HG02970 (cell line): ENCODE data around the gene BUB3.
A peak's percentile ranks its signal among the peaks of the same experiment; 100 is the strongest.

ENCODE experiments used
- ATAC-seq: cut with Tn5 transposase; IDR thresholded peaks from one replicate; pipeline ENCODE4 v1.9.1; 2021; ENCODE audit warnings: mild to moderate bottlenecking, moderate library complexity, moderate number of reproducible peaks; ENCODE audit not compliant: unreplicated experiment, low FRiP score

Gene BUB3, protein sequence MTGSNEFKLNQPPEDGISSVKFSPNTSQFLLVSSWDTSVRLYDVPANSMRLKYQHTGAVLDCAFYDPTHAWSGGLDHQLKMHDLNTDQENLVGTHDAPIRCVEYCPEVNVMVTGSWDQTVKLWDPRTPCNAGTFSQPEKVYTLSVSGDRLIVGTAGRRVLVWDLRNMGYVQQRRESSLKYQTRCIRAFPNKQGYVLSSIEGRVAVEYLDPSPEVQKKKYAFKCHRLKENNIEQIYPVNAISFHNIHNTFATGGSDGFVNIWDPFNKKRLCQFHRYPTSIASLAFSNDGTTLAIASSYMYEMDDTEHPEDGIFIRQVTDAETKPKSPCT

DNA sequence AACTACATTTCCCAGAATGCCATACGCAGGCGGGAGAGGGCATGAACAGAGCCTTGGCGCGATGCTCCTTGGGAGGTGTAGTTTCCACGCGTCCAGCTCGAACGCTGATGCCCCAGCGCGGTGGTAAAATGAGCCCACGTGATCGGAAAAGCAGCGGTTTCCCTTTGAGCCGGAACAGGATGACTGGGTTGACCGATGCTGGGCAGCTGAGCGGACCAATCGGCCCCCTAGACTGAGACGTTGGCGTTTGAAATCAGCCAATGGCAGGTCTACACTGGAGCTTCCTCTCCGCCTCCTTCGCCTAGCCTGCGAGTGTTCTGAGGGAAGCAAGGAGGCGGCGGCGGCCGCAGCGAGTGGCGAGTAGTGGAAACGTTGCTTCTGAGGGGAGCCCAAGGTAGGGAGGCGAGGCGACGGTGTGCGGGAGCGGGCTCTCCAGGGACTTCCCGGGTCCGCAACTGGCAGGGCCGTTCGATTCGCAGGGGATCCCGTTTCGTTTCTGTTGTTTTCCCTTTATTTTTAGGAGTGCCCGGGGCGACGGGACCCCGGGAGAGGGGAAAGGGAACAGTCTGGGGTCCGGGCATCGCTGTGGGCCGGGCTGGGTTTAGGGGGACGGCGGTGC, at the start of gene BUB3:
Gene BUB3 (plus strand): TSS at position 311 of the 619 bp plus-strand sequence. CDS start 516 bp downstream, outside the sequence.
- ATAC-seq: peak; percentile 91

DNA sequence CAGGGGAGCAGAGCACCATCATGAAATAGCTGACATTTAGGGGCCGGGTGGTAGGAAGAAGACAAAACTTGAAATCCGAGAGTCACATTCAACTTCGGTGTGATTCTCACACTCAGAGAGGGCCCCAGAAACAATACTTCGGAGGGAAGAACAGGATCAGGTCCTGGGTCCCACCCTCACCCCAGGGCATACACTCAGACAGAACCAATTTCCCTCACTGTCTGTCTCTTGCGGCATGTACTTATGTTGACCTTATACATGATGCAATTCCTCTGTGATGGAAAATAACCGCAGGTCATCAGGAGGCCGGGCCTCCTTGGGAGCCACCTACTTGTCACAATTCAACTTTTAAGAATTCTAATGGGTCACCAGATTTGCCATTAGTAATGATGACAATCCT, 44.7 kb upstream of the BUB3 start:
- no peak for ATAC-seq

DNA sequence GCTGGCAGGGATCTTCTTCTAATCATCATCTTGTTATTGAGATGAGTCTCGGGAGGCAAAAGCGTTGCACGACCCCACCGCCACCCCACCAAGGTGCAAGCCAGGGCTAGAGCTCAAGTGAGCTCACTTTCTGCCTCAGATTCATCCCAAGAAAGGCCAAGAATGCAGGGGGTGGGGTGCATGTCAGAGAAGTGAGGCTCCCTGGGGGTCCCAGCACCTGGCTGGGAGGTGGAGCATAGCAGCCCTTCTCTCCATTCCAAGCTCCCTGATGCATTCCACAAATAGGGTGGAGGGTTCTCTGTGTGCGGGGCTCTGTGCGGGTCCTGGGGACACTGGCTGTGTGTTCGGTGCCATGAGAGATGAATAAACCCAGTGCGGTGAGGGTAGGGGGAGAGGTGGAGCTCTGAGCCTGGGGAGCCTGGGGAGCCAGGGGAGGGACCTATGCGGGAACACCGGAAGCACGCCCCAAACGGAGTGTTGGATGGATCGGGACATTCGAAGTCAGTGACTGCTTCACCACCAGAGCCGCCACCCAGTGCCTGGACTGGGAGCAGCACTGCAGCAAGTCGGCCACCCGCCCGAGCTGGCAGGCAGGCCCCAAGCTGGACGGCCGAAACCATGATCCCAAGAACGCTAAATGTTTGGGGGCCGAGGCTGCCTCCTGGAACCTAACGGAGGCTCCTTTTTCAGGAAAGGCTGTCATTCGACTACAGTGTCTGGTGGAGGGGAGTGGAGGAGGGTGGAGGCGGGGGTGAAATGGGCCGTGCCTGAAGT, 36.4 kb upstream of the BUB3 start:
- ATAC-seq: no peak

DNA sequence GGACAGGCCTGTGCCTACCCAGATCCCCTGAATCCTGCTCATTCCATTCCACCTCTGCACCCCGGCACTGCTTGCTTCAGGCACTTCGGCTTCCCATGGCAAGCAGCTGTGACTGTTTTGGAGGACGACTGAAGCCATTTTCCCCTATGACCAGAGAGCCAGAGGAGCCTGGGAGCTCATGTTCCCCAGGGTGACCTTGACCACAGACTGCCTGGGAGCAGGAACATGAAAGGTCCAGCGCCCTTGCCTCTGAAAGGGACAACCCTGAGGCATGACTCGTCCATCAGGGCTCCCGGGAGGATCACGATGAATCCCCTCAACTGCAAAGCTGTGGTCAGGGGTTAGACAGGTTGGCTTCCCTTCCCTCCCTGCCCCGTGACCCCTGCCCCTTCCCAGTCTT, 35.1 kb upstream of the BUB3 start:
- ATAC-seq: no peak

DNA sequence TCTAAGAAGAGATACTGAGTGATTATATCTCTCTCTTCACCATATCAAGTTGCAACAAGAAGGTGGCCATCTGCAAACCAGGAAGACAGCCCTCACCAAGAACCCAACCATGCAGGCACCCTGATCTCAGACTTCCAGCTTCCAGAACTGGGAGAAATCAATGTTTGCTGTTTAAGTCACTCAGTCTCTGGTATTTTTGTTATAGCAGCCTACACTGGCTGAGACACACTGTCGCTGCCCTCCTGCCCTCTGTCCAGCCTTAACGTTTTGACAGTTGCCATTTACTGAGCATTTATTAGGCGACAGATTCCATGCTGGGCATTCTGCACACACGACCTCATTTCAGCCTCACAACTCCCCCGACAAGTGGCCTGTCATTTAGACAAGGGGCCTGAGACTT, 28.0 kb upstream of the BUB3 start:
- no peak for ATAC-seq

DNA sequence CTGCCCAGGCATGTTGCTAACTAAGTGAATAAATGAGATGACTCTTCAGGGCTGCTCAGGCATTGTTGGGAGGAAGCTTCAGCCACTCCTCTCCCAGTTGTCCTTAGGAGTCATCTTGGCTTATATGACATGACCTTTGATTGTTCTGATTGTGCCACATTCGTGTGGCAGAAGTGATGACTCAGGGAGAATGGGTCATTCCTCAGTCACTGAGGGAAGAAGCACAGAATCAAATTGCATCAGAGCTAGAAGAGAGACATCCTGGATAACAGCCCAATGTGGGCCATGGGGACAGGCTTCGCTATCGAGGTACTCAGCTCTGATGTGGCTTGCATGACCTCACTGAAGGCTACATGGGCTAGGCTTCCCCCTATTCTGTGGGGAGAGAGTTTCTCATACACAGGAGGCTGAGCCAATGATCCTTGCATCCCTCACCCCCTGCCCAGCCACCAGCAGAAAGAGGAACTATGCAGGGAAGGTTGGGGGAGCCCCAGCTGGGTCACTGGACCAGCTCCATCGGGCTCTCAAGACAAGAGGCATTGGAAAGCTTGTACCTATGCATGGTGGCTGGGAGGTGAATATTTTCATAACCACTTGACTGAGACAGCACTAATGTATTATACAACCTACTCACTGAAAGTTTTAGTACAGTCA, 24.5 kb upstream of the BUB3 start:
- ATAC-seq: no peak

DNA sequence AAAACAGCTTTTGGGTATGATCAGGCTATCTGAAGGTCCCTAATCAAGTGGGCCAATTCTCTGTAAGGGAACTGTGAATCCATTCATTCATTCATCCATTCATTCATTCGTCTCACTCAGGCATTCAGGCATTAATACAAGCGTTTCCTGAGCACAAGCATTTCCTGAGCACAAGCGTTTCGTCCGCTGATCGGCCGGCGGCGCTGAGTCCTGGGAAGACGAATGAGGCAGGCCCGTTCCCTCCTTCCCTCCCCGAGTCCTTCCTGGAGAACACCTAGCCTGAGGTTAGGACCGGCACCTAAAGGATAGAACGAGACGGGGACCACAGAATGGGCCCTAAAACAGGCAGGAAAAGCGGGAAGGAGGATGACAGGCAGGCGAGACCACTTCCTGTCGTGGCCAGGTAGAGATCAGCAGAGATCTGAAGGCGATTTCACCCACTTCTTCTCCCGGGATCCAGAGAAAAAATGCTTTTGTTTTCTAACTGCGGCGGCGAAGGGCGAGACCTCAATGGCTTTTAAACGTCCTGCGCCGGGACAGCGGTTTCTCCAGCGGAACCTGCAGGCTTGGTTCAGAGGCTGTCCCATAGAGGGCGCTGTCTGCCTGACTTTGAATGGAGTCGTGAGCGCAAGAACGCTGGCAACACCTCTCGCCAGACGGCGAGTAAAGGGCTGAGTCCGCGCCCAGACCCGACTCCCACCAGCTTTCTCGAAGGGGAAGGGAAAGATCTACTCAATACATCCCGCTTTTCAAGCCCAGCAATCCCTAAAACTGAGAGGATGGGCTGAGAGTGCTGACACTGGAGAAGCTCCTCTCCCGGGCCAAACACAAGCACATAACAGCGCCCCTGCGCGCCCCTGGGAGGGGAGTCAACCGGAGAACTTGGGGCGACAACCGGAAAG, 21.4 kb upstream of the BUB3 start:
- ATAC-seq: peak; percentile 56

DNA sequence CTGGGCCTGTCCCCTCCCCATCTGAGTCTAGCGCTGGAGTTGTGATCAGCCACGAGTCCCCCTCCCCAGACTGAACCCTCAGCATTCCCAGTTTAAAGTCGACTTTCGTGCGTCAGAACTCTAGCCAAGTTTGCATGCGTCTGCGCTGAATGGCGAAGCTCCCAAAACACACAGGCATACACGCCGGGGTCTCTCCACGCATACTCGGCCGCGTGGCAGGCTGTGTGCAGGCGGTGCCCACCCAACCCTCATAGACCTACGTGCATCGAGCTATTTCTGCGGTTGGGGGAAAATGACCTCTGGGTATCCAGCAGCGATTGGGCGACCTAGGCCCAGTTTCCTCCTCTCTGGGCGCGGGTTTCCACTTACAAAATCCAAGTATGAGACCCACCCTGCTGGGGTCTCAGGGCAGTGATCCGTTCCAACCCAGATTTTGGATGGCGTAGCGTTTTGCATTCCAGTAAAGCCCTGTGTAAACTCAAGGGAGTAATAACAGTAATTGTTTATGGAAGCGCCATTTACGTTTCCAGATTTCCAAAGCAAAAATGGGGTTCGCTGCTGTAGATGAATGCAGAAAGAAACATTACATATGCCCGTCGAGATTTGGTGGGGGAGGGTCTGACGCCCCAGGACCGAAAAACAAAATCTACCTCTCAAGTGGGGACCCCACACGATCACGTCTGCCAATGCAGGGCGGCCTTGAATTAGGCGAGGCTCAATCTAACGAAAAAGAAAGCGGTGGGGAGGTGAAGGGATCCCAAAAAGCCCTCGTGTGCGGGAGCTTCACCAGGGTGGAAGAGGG, 20.5 kb upstream of the BUB3 start:
- no peak for ATAC-seq

DNA sequence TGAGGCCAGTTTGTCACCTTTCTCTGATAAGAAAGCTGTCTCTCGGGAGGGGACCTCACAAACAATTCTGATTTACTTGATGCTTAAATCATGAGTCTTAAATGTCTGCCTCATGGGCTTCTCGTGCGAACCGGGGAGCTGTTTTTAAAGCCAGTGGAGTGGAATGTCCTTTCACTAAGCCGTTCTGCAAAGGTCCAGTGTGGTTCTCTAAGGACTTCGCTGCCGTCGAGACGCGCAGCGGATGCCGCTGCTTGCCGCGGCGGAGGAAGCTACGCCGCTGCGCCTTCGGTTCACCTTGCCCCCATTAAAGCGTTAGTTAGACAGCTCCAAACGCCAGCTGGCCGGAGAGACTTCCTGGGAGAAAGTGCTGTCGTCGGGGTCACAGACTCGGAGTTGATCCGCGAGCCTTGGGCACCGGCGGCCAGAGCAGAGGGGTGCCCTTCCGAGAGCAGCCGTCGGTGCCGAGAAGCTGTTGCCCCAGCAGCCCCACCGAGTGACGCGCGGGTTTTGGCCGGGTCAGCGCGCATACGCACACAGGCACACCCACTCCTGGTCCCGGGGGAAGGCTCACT, 19.8 kb upstream of the BUB3 start:
- ATAC-seq: no peak

DNA sequence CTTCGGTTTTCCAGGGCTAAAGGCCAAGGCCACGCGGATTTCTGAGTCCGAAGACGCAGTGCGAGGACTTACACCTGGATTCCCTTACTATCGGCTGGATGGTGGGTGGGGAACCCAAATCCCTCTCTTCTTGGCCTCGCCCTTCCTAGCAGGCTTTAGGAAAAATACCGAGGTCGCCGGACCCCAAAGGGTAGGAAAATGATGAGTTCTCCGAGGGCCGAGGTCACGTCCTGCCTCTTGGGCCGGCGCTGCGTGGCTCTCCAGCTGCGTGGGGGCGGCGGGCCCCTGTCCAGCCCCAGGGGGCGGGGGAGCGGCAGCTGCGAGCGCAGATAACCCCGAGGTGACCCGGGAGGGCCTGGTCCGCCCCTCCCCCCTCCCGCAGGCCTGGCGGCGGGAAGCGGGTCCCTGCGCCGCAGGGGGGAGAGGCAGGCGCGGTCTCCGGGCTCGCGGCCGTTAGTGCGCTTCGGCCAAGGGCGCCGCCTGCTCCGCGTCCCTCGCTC, 19.2 kb upstream of the BUB3 start:
- no peak for ATAC-seq

DNA sequence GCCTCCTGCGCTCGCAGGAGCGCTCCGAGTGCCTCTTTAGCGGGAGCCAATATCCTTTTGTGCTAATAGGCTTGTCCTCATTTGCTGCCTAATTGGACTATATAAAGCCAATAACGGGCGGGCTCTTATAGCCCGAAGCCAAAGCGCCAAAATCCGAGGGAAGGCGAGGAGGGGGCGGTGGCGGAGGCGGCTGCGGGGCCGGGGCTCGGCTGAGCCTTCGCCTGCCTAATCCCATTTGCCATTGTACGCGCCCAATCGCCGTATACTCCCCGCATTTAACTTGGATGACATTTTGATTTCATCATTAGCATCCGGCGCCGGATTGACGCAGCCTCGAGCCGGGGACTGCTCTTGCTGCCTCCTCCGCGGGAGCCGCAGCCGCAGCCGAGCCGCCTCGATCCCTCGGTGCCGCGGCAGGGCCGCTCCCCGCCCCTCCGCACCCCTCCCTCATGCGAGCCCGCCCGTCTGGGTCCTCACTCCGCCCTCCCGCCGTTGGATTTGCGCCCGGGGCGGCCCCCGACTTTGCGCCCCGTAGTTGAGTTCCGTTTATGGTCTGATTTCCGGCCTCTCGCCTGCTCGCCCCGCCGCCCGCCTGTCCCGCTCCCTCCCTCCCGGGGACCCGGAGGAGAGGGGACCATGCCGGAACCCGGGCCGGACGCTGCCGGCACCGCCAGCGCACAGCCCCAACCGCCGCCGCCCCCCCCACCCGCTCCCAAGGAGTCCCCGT, 18.6 kb upstream of the BUB3 start, which contains the start of gene HMX3:
Gene HMX3 (plus strand): TSS at position 556 of the 727 bp plus-strand sequence. CDS start 81 bp downstream, at position 637.
- ATAC-seq: no peak

DNA sequence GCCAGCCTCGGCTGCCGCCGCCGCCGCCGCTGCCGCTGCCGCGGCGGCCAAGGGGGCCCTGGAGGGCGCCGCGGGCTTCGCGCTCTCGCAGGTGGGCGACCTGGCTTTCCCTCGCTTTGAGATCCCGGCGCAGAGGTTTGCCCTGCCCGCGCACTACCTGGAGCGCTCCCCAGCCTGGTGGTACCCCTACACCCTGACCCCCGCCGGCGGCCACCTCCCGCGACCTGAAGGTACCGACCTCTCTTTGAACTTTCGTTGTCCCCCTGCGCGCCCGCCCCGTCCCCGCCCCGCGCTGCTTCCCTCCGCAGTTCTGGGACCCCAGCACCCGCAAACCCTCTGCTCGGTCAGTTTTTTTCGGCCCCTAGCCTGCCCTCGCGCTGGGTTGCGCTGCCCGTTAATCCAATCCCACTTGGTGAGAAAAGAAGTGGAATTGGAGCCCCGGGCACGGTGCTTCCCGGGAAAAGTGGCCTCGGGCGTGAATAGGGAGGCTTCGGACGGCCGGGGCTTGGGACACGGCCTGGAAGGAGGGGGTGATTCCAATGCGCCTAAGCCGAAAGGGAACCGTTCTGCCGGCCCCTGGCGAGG, 17.9 kb upstream of the BUB3 start:
- ATAC-seq: no peak

DNA sequence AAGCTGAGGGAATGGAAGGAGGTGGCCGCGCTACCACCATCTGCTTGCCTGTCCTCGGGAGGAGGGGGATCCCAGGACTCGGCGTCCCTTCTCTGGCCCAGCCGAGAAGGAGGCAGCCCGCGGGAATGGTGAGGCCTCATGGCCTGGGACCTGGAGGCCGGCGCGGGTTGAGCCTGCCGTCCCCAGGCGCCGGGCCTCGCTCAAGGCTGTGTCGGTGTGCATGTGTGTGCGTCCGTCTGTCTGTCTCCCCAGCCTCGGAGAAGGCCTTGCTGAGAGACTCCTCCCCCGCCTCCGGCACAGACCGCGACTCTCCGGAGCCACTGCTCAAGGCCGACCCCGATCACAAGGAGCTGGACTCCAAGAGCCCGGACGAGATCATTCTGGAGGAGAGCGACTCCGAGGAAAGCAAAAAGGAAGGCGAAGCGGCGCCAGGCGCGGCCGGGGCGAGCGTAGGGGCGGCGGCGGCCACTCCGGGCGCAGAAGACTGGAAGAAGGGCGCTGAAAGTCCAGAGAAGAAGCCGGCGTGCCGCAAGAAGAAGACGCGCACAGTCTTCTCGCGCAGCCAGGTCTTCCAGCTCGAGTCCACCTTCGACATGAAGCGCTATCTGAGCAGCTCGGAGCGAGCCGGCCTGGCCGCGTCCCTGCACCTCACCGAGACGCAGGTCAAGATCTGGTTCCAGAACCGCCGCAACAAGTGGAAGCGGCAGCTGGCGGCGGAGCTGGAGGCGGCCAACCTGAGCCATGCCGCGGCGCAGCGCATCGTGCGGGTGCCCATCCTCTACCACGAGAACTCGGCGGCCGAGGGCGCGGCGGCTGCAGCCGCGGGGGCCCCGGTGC, 17.2 kb upstream of the BUB3 start:
- no peak for ATAC-seq

DNA sequence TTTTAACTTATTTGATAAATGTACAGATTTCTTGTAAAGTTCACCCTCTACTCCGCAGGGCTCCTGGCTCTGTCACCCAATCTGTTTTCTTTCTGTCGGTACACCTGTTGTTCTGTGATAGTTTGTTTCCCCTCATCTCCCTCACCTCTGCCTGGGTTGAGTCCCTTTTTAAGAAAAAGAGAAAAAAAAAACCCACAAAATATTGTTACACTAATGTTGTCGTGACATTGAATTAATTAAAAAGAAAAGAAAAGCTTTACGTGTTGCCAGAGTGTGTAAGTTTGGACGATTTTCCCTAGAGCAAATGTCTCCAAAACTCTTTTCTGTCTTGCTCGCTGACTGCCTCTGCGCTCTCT, 15.1 kb upstream of the BUB3 start:
- no peak for ATAC-seq

DNA sequence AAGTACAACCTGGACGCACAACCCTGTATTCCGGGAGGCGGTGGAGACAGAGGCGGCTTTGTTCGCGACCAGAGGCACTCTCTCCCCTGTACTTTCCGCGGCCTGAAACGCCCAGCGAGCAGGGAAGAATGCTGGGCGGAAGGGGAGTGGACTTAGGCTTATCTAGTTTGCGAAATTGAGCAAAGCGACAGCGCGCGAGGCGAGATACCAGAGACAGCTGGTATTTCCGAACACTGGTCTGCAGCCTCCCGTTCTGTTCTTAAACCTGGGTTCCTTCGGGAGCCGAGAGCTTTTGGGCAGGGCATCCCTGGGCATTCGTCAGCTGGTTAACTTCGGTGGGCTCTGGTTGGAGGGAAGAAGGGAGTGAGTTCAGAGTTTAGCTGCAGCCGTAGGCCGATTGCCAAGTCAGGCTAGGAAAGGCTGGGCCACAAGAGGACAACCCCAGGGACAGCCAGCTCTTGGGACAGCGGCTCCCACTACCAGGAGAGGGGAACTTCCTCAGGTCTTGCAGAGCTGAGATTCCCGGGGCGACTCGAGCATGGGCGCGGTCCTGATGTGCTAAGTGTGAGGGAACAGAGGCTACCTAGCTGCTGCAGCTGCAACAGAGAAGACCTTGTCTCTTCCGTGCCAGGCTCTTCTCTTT, 14.6 kb upstream of the BUB3 start:
- ATAC-seq: no peak
